H1 (cell line): ENCODE measurements around the gene CIZ1. TPM values are rescaled to one million over a fixed set of nuclear protein-coding genes. Genes with fewer than 3 reads are reported as not detected.

ENCODE experiments used
- CTCF ChIA-PET: fragments of 300-600 bp; sonication (Branson Sonifier 250); formaldehyde crosslinking; loops from one replicate; lab custom pipeline; 2021; ENCODE audit not compliant: partially characterized antibody; lab: Charles Lee
- POLR2A ChIA-PET: fragments of 300-600 bp; sonication (Branson Sonifier 250); formaldehyde crosslinking; loops from one replicate; lab custom pipeline; 2021; ENCODE audit warnings: inconsistent platforms; ENCODE audit not compliant: partially characterized antibody; lab: Charles Lee
- DNase-seq, 2 experiments: peaks; one replicate each; pipeline versions ENCODE4 v3.0.0 to v3.0.0-alpha.2; 2010 to 2022; ENCODE audit warnings: low spot score in 2 of 2, low read depth in 1 of 2, mixed read lengths in 1 of 2
- FAIRE-seq: peaks from 2 replicates; lab custom pipeline; 2011; peaks lifted over from hg19 to GRCh38; lab: Jason Lieb, UNC
- H2AFZ ChIP-seq: 2 replicates; pipeline ENCODE4 v1.8.1; 2012; ENCODE audit warnings: low read length, inconsistent platforms
- H2AK5ac ChIP-seq: 2 replicates; pipeline ENCODE4 v1.6.1; 2013; ENCODE audit warnings: low read depth, low read length
- H2BK120ac ChIP-seq: replicated peaks from 2 replicates; pipeline ENCODE3; 2013; ENCODE audit warnings: low read depth, low read length, inconsistent platforms
- H2BK12ac ChIP-seq: 2 replicates; pipeline ENCODE4 v1.6.1; 2013; ENCODE audit warnings: low read depth, low read length
- H2BK15ac ChIP-seq: 2 replicates; pipeline ENCODE4 v1.6.1; 2013; ENCODE audit warnings: low read length
- H2BK20ac ChIP-seq: 2 replicates; pipeline ENCODE4 v1.6.1; 2013; ENCODE audit warnings: low read length
- H2BK5ac ChIP-seq: 2 replicates; pipeline ENCODE4 v1.6.1; 2013; ENCODE audit warnings: low read depth, low read length
- H3K14ac ChIP-seq: 2 replicates; pipeline ENCODE4 v1.6.1; 2013; ENCODE audit warnings: inconsistent platforms; ENCODE audit not compliant: insufficient read length
- H3K18ac ChIP-seq: 2 replicates; pipeline ENCODE4 v1.6.1; 2013; ENCODE audit warnings: low read length; ENCODE audit errors: extremely low read depth
- H3K23ac ChIP-seq: 2 replicates; pipeline ENCODE4 v1.6.1; 2013; ENCODE audit warnings: inconsistent platforms; ENCODE audit not compliant: insufficient read length
- H3K23me2 ChIP-seq: 2 replicates; pipeline ENCODE4 v1.6.1; 2013; ENCODE audit warnings: low read depth, low read length
- H3K27ac ChIP-seq: 2 replicates; pipeline ENCODE4 v1.6.1; 2011; ENCODE audit warnings: low read depth, low read length, inconsistent platforms
- H3K27me3 ChIP-seq, 4 experiments: replicated peaks in 1 of 4; 1 replicate in 1 of 4; 2 replicates in 3 of 4; pipeline versions ENCODE4 v1.6.1 to v1.8.1; 2011 to 2013; ENCODE audit warnings: low read length in 3 of 4, mild to moderate bottlenecking in 3 of 4, inconsistent platforms in 2 of 4, mixed read lengths in 2 of 4, moderate library complexity in 1 of 4; ENCODE audit not compliant: control insufficient read depth in 3 of 4, insufficient read depth in 3 of 4; ENCODE audit errors: extremely low read depth in 1 of 4
- H3K36me3 ChIP-seq, 4 experiments: 2 replicates each; pipeline versions ENCODE4 v1.6.1 to v1.8.1; 2011 to 2013; ENCODE audit warnings: mild to moderate bottlenecking in 4 of 4, low read length in 3 of 4, moderate library complexity in 2 of 4, control low read depth in 1 of 4, inconsistent platforms in 1 of 4; ENCODE audit not compliant: insufficient read depth in 4 of 4, control insufficient read depth in 2 of 4
- H3K4ac ChIP-seq: replicated peaks from 2 replicates; pipeline ENCODE3; 2013; ENCODE audit warnings: low read length, low read depth, mixed read lengths, inconsistent platforms; ENCODE audit not compliant: insufficient read length
- H3K4me1 ChIP-seq, 4 experiments: replicated peaks in 1 of 4; 1 replicate in 1 of 4; 2 replicates in 3 of 4; pipeline versions ENCODE4 v1.6.1 to v1.8.1; 2011 to 2013; ENCODE audit warnings: low read length in 3 of 4, inconsistent platforms in 2 of 4, mixed read lengths in 1 of 4; ENCODE audit not compliant: insufficient read depth in 4 of 4, control insufficient read depth in 3 of 4
- H3K4me2 ChIP-seq, 2 experiments: 2 replicates each; pipeline versions ENCODE4 v1.6.1 to v1.8.1; 2011 to 2013; ENCODE audit warnings: low read depth in 2 of 2, low read length in 2 of 2, control low read depth in 1 of 2, inconsistent platforms in 1 of 2, mild to moderate bottlenecking in 1 of 2; ENCODE audit not compliant: insufficient read depth in 1 of 2
- H3K4me3 ChIP-seq, 4 experiments: fragments of 200-600, 300-600 bp in 1 of 4; sonication (generic), shearing (Covaris generic), sonication (Bioruptor Twin) in 1 of 4; 2 replicates each; pipeline versions ENCODE4 v1.5.1 to v1.8.1; 2011 to 2016; ENCODE audit warnings: low read length in 4 of 4, low read depth in 3 of 4, control low read depth in 2 of 4, inconsistent platforms in 2 of 4, mild to moderate bottlenecking in 2 of 4, mixed read lengths in 1 of 4, moderate library complexity in 1 of 4; ENCODE audit not compliant: insufficient read depth in 2 of 4; ENCODE audit errors: extremely low read depth in 1 of 4
- H3K56ac ChIP-seq: replicated peaks from 2 replicates; pipeline ENCODE3; 2013; ENCODE audit warnings: low read depth, mild to moderate bottlenecking, mixed read lengths, low read length, inconsistent platforms; ENCODE audit not compliant: insufficient read length
- H3K79me1 ChIP-seq: 2 replicates; pipeline ENCODE4 v1.6.1; 2013; ENCODE audit warnings: low read depth, low read length, control low read depth
- H3K79me2 ChIP-seq, 2 experiments: 2 replicates each; pipeline versions ENCODE4 v1.6.1 to v1.8.1; 2012 to 2013; ENCODE audit warnings: low read length in 2 of 2, mild to moderate bottlenecking in 2 of 2, inconsistent platforms in 1 of 2; ENCODE audit not compliant: insufficient read depth in 2 of 2, control insufficient read depth in 1 of 2
- H3K9ac ChIP-seq, 4 experiments: replicated peaks in 1 of 4; 1 replicate in 1 of 4; 2 replicates in 3 of 4; pipeline versions ENCODE4 v1.6.1 to v1.8.1; 2011 to 2013; ENCODE audit warnings: low read depth in 3 of 4, low read length in 3 of 4, control low read depth in 2 of 4, mild to moderate bottlenecking in 2 of 4, moderate library complexity in 2 of 4, inconsistent platforms in 1 of 4; ENCODE audit errors: extremely low read depth in 1 of 4
- H3K9me3 ChIP-seq, 2 experiments: 2 replicates each; pipeline versions ENCODE4 v1.6.1 to v1.8.1; 2012 to 2013; ENCODE audit warnings: mild to moderate bottlenecking in 2 of 2, moderate library complexity in 2 of 2, control low read depth in 1 of 2, inconsistent platforms in 1 of 2, low read depth in 1 of 2, low read length in 1 of 2, mixed read lengths in 1 of 2; ENCODE audit not compliant: insufficient read depth in 2 of 2
- H4K20me1 ChIP-seq, 2 experiments: replicated peaks in 1 of 2; 2 replicates each; pipeline versions ENCODE3 to v1.8.1; 2011 to 2013; ENCODE audit warnings: inconsistent platforms in 2 of 2, low read length in 2 of 2, mild to moderate bottlenecking in 1 of 2; ENCODE audit not compliant: insufficient read depth in 2 of 2, control insufficient read depth in 1 of 2
- H4K5ac ChIP-seq: 2 replicates; pipeline ENCODE4 v1.6.1; 2013; ENCODE audit warnings: low read length, low read depth, mixed read lengths, inconsistent platforms; ENCODE audit not compliant: insufficient read length
- H4K8ac ChIP-seq: 2 replicates; pipeline ENCODE4 v1.8.0; 2013; ENCODE audit warnings: mild to moderate bottlenecking, moderate library complexity, low read length, inconsistent platforms; ENCODE audit not compliant: insufficient read depth; ENCODE audit errors: extremely low read depth
- H4K91ac ChIP-seq: replicated peaks from 2 replicates; pipeline ENCODE3; 2013; ENCODE audit warnings: low read length, mixed read lengths, inconsistent platforms; ENCODE audit not compliant: insufficient read length
- ATF2 ChIP-seq: IDR thresholded peaks from 2 replicates; pipeline ENCODE4 v1.6.1; 2012; ENCODE audit warnings: low read length, inconsistent platforms
- BACH1 ChIP-seq: IDR thresholded peaks from 2 replicates; pipeline ENCODE4 v1.6.1; 2012; ENCODE audit warnings: low read length, improper control_type of control experiment
- CBX8 ChIP-seq: fragments of 300-800, 300-1000 bp; sonication (generic); IDR thresholded peaks from 2 replicates; pipeline ENCODE4 v1.7.1; 2016; ENCODE audit warnings: low read depth, low read length, borderline replicate concordance
- CHD2 ChIP-seq: IDR thresholded peaks from 2 replicates; pipeline ENCODE4 v1.6.1; 2012; ENCODE audit warnings: low read length, improper control_type of control experiment
- CREB1 ChIP-seq: IDR thresholded peaks from 2 replicates; pipeline ENCODE4 v1.6.1; 2012; ENCODE audit warnings: inconsistent platforms
- HDAC2 ChIP-seq, 2 experiments: fragments of 300-600 bp in 1 of 2; sonication (generic) in 1 of 2; IDR thresholded peaks; 2 replicates each; pipeline ENCODE4 v1.6.1; 2011 to 2012; ENCODE audit warnings: low read depth in 2 of 2, low read length in 2 of 2, mild to moderate bottlenecking in 2 of 2, moderate library complexity in 2 of 2, borderline replicate concordance in 1 of 2, inconsistent platforms in 1 of 2
- HDAC6 ChIP-seq: IDR thresholded peaks from one replicate; pipeline ENCODE4 v1.7.1; 2012; ENCODE audit warnings: low read depth, mild to moderate bottlenecking, inconsistent platforms, low read length, moderate library complexity
- KDM4A ChIP-seq: IDR thresholded peaks from one replicate; pipeline ENCODE4 v1.7.1; 2012; ENCODE audit warnings: low read depth, mild to moderate bottlenecking, moderate library complexity, low read length, inconsistent platforms; ENCODE audit not compliant: severe bottlenecking
- MAFK ChIP-seq: IDR thresholded peaks from 2 replicates; pipeline ENCODE4 v1.6.1; 2012; ENCODE audit warnings: low read depth, mild to moderate bottlenecking, improper control_type of control experiment, low read length
- POLR2AphosphoS5 ChIP-seq: IDR thresholded peaks from 2 replicates; pipeline ENCODE4 v1.6.1; 2011; ENCODE audit warnings: low read depth, low read length
- POU5F1 ChIP-seq: IDR thresholded peaks from 2 replicates; pipeline ENCODE4 v1.6.1; 2011; ENCODE audit warnings: low read depth, mild to moderate bottlenecking, low read length, moderate library complexity
- RNF2 ChIP-seq: fragments of 200-900, 300-1000 bp; sonication (generic); IDR thresholded peaks from 2 replicates; pipeline ENCODE4 v1.7.1; 2016; ENCODE audit warnings: borderline replicate concordance, low read depth, mild to moderate bottlenecking, antibody characterized with exemption, low read length; ENCODE audit not compliant: poor library complexity, severe bottlenecking; ENCODE audit errors: missing control alignments
- SRF ChIP-seq: IDR thresholded peaks from 2 replicates; pipeline ENCODE4 v1.6.1; 2011; ENCODE audit warnings: mild to moderate bottlenecking, low read depth, low read length, moderate library complexity
- WGBS, 2 experiments: shearing (Covaris generic) in 1 of 2; methylation state at CpG; one replicate each; pipeline versions ENCODE4 v1.1.6 to v1.1.7; 2013 to 2015; ENCODE audit warnings: low lambda C conversion rate in 2 of 2, mixed read lengths in 2 of 2, inconsistent platforms in 1 of 2, low coverage in 1 of 2, missing lambda C conversion rate in 1 of 2; ENCODE audit not compliant: insufficient replicate concordance in 2 of 2, insufficient coverage in 1 of 2, insufficient read length in 1 of 2; ENCODE audit errors: extremely low coverage in 1 of 2, missing lambda C conversion rate in 1 of 2; 5-methylcytosine and 5-hydroxymethylcytosine counted together
- polyA plus RNA-seq, 7 experiments: library from polyadenylated mRNA; depleted of rRNA in 3 of 7; stranded (reverse) in 5 of 7; unstranded in 2 of 7; fragments of >200 nt in 5 of 7; fragments of 200-250 nt in 2 of 7; gene quantifications; 1 replicate in 5 of 7; 2 replicates in 1 of 7; 4 replicates in 1 of 7; pipeline versions ENCODE4 v1.2.1 to v1.2.3, GENCODE V29; 2011 to 2013; ENCODE audit warnings: missing spikeins in 2 of 7, mixed read lengths in 2 of 7
- total RNA-seq: library from RNA; stranded (reverse); fragmentation: NEBNext Ultra II Directional; extraction: Animal tissue kit (Norgen Biotek cat#: 25700); gene quantifications from 2 replicates; pipeline ENCODE4 v1.2.1, GENCODE V29; 2021

The CIZ1 gene
- total and polyA plus RNA-seq, 2 of the 8 experiments (the other 6 are each of a cell fraction or from before 2014, with no cell fraction given), result 66.0 to 107 TPM

DNA sequence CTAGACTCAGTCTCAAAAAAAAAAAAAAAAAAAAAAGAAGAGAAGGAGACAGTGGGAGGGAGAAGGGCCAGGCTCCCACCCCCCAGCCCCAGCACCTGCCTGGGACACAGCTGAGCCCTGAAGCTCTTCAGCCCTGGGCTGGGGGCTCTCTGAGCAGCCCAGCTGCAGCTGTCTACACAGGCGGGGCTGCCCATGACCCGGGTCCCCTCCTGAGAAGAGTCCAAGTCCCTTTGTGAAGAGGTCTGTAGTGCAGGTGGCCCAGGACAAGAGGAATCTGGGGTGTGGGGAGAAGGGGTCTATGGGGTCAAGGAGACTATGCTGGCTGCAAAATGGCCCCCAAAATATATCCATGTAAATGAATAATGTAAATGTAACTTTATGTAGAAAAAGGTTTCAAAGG lies 48.8 kb downstream of the CIZ1 start:
- Histone ChIP-seq H3K79me1 (no peaks in the 10 kb centered on the region), H4K91ac (no peak overlapping the region), H3K79me2 (no peaks in the 10 kb centered on the region), H3K23me2 (no peaks in the 10 kb centered on the region), H3K18ac (no peak overlapping the region), H3K27ac (no peak overlapping the region), H2AFZ (no peak overlapping the region), H2BK20ac (no peak overlapping the region), H3K9me3 (no peaks in the 10 kb centered on the region), H2BK5ac (no peak overlapping the region), H2BK120ac (no peak overlapping the region), H3K4me3 (no peak overlapping the region), H3K14ac (no peak overlapping the region), H3K56ac (no peak overlapping the region), H3K27me3 (no peaks in the 10 kb centered on the region), H3K9ac (no peak overlapping the region), H3K4ac (no peak overlapping the region), H3K23ac (no peak overlapping the region), H2AK5ac (no peak overlapping the region), H2BK12ac (no peak overlapping the region), H4K5ac (no peak overlapping the region), H4K20me1 (no peaks in the 10 kb centered on the region), H4K8ac (no peak overlapping the region), H2BK15ac (no peak overlapping the region), H3K36me3 (no peaks in the 10 kb centered on the region), H3K4me2 (no peak overlapping the region), H3K4me1 (no peaks in the 10 kb centered on the region)
- no peak for FAIRE-seq
- 60% methylated on average over 1 of the region's 2 CpGs; no CpG with 5 or more reads in 1 of the 2 experiments for WGBS, 2 experiments
- CTCF ChIA-PET, result interaction anchor here (0.8 to 2.8 kb wide), 5 partner anchors 8 to 25 kb away, joined by 3 to 15 read pairs (median 12); no protein-coding TSS in a partner anchor
- POLR2A ChIA-PET, result interaction anchor here (0.7 to 1.5 kb wide), 4 partner anchors 8 to 22 kb away, joined by 3 to 4 read pairs (median 3); no protein-coding TSS in a partner anchor
- no peak for DNase-seq
- TF ChIP-seq POLR2AphosphoS5 (no peak), KDM4A (no peak), POU5F1 (no peak), HDAC2 (IDR thresholded peaks at IDR 0.05; ENCODE audit: borderline replicate concordance in 1 of 2, low read depth in 2 of 2, low read length in 2 of 2) (no peak), HDAC6 (no peak), MAFK (no peak), CREB1 (no peak), CHD2 (no peak), BACH1 (no peak), ATF2 (no peak), CBX8 (no peak), RNF2 (no peak), SRF (no peak)
